ENCODE data around the gene LKAAEAR1. TPM values are rescaled to one million over a fixed set of nuclear protein-coding genes. Genes with fewer than 3 reads are reported as not detected.

Gene LKAAEAR1
- total and polyA plus RNA-seq, 8 donors: 0.22 to 0.24 TPM; not detected in 6

DNA sequence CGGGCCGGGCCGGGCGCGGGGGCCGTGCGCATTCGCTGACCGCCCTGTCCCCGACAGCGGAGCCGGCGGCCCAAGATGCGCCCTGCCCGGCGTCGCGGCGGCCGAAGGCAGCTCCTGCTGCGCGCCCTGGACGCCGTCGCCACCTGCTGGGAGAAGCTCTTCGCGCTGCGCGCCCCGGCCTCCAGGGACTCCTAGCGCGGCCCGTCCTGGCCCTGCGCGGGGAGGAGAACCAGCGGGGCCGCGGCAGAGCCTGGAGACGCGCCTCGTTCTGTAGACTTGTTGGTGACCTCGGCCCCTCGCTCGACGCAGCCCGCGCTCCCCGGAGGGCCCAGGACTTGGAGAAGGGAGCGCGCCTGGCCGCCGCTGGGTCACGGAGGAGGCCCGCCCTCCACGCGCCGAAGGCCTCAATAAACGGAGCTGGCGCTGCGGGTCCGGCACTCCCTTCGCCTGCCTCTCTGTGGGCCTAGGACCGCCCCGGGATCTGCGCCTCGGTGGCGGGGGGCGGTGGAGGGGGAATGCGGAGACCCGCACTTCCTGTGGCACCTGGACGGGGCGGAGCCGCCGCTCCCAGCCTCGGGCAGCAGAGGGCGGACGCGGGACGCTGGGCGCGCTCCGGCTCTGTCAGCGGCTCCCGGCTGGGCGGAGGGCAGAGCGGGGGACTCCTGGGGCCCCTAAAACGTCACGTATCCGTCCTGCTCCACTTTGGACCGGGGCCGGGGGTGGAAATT is 45.5 kb downstream of the LKAAEAR1 start:
- H3K9me3 ChIP-seq: no peaks in the 10 kb centered on the region
- peaks cover 0 to 5% (median 0%) of the 10 kb centered on the region in 3 donors for H3K4me1 ChIP-seq
- ATAC-seq: peak; percentile 90 to 94 (median 92)
- peak; percentile 68 to 93 (median 84) for DNase-seq
- TF ChIP-seq, protein P1, sequence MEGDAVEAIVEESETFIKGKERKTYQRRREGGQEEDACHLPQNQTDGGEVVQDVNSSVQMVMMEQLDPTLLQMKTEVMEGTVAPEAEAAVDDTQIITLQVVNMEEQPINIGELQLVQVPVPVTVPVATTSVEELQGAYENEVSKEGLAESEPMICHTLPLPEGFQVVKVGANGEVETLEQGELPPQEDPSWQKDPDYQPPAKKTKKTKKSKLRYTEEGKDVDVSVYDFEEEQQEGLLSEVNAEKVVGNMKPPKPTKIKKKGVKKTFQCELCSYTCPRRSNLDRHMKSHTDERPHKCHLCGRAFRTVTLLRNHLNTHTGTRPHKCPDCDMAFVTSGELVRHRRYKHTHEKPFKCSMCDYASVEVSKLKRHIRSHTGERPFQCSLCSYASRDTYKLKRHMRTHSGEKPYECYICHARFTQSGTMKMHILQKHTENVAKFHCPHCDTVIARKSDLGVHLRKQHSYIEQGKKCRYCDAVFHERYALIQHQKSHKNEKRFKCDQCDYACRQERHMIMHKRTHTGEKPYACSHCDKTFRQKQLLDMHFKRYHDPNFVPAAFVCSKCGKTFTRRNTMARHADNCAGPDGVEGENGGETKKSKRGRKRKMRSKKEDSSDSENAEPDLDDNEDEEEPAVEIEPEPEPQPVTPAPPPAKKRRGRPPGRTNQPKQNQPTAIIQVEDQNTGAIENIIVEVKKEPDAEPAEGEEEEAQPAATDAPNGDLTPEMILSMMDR (IDR thresholded peaks at IDR 0.05): peak; percentile 42 to 62 (median 48)
- H3K27ac ChIP-seq: peak overlapping the region; percentile 48 to 70 (median 60)
- H3K27me3 ChIP-seq: no peaks in the 10 kb centered on the region
- FAIRE-seq: no peak
- peak overlapping the region; percentile 6 to 65 (median 39) for H3K4me3 ChIP-seq
- intact Hi-C loops (cut with DNase I): loop anchor here in 1 of 3 donors (10.0 kb wide), 1 partner anchor 86 kb away; no protein-coding TSS in a partner anchor
- H3K36me3 ChIP-seq: no peaks in the 10 kb centered on the region
- WGBS, 2 donors: 1% methylated on average over 67 to 91 of the region's 91 CpGs

DNA sequence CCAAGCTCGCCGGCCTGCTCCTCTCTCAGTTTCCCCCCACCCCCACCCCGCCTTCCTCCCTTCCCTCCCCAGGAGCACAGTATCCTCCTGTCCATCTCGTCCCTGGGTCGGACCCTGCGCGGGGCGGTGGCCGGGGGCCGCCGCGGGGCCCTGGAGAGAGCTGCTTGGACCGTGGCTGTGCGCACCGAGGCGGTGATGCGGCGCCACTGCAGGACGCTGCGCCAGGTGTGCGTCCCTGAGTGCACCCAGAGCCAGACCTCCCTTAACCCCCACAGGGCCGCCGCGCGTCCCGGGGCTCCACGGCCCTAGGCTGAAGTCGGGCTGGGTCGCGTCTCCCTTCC is 46.0 kb downstream of the LKAAEAR1 start:
- intact Hi-C loops (cut with DNase I): loop anchor here in 1 of 3 donors (10.0 kb wide), 1 partner anchor 87 kb away; no protein-coding TSS in a partner anchor
- peak overlapping the region; percentile 48 to 70 (median 60) for H3K27ac ChIP-seq
- H3K27me3 ChIP-seq: no peaks in the 10 kb centered on the region
- ATAC-seq: peak; percentile 17 to 56 (median 22)
- no peak for FAIRE-seq
- H3K36me3 ChIP-seq: peaks cover 0 to 2% (median 0%) of the 10 kb centered on the region in 3 donors
- 2 to 3% methylated on average over 17 to 30 of the region's 30 CpGs for WGBS, 2 donors
- DNase-seq: peak in 2 of 6 donors; percentile 47 to 84
- TF ChIP-seq, protein P1 (IDR thresholded peaks at IDR 0.05): no peak
- peak overlapping the region; percentile 6 to 65 (median 39) for H3K4me3 ChIP-seq
- peaks cover 0 to 5% (median 0%) of the 10 kb centered on the region in 3 donors for H3K4me1 ChIP-seq
- H3K9me3 ChIP-seq: no peaks in the 10 kb centered on the region

DNA sequence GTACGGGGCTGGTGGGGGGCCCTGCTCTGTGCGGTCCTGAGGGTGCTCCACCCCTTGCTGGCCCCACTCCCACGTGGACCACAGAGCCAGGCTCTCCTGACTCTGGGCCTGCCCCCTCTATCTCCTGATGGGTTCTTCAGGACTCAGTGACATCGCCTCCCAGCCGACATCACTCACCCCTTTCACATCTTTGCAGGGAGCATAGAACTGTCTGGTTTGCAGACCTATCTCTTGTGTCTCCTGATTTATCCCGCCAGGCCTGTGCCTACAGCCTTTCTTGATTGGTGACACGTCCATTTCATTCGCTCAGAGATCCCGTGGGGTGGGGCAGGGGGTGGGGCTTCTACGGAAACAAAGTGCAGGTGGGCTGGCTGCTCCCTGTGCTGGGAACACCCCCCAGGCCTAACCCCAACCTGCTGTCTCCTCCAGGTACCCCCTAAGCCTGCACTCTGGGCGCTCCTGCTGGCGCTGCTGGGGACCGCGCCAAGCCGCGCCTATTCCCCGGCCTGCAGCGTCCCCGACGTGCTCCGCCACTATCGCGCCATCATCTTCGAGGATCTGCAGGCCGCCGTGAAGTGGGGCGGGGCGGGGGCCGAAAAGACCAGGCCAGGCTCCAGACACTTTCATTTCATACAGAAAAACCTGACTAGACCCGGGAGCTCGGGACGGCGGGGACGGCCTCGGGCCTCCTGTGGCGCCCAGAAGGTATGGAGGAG is 46.5 kb downstream of the LKAAEAR1 start:
- Histone ChIP-seq H3K27me3 (no peaks in the 10 kb centered on the region), H3K36me3 (peaks cover 0 to 5% (median 0%) of the 10 kb centered on the region in 3 donors), H3K9me3 (no peaks in the 10 kb centered on the region), H3K4me3 (peak overlapping the region in 1 of 4 donors; percentile 65), H3K27ac (no peak overlapping the region), H3K4me1 (peaks cover 0 to 5% (median 0%) of the 10 kb centered on the region in 3 donors)
- TF ChIP-seq, protein P1 (IDR thresholded peaks at IDR 0.05): no peak
- 11 to 15% methylated on average over 29 to 36 of the region's 36 CpGs for WGBS, 2 donors
- ATAC-seq (no peak), FAIRE-seq (no peak), DNase-seq (peak in 2 of 6 donors; percentile 29 to 52)
- intact Hi-C loops (cut with DNase I): loop anchor here in 1 of 3 donors (10.0 kb wide), 1 partner anchor 87 kb away; no protein-coding TSS in a partner anchor

DNA sequence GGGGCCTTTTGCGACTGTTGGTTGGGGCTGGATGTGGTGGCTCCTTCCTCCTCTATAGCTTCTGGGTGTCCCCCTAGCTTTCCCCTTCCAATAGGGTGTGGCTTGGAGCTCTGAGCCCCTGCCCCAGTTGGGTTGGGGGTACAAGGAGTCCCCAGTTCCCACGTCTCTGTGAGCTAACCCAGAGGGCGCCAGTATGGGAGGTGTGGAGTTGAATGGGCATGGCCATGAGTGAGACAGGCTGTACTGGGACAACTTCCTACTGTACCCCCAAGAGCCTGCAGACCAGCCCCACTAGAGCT is 47.0 kb downstream of the LKAAEAR1 start:
- Histone ChIP-seq H3K27me3 (no peaks in the 10 kb centered on the region), H3K4me3 (no peak overlapping the region), H3K4me1 (peaks cover 0 to 5% (median 0%) of the 10 kb centered on the region in 3 donors), H3K9me3 (no peaks in the 10 kb centered on the region), H3K36me3 (peaks cover 0 to 10% (median 0%) of the 10 kb centered on the region in 3 donors), H3K27ac (no peak overlapping the region)
- no peak for FAIRE-seq
- 61 to 66% methylated on average over 3 of the region's 3 CpGs for WGBS, 2 donors
- TF ChIP-seq, protein P1 (IDR thresholded peaks at IDR 0.05): no peak
- DNase-seq: peak in 2 of 6 donors; percentile 38 to 66
- no peak for ATAC-seq
- intact Hi-C loops (cut with DNase I): loop anchor here in 1 of 3 donors (10.0 kb wide), 1 partner anchor 88 kb away; no protein-coding TSS in a partner anchor
